HG02973 (cell line): ENCODE measurements around the gene LARP4B.
"Not testable (repeated sequence)": the region's sequence is repeated elsewhere in the genome, so short reads cannot be mapped to it uniquely, and the experiment has no call there.

Experiments used
- ATAC-seq: cut with Tn5 transposase; IDR thresholded peaks from one replicate; pipeline ENCODE4 v1.9.1; 2021; ENCODE audit warnings: moderate library complexity; ENCODE audit not compliant: unreplicated experiment

The LARP4B gene

DNA sequence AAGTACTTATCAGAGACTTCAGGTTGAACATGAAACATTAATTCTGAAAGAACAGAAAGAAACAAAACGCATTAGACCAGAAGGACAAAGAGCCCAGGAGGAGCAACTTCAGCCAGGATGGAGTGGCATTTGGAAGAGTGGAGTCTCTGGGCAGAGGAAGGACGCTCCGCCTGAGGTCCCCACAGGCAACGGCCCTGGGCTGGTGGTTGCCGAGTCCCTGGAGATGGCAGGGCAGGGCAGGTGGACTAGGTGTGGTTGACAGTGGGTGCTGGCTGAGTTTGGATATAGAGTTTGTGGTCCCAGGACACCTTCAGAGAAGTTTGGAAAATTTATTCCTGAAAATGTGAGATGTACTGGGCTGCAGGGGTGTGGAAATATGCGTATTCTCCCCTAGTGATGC lies 27.4 kb upstream of the LARP4B start:
- no peak for ATAC-seq

DNA sequence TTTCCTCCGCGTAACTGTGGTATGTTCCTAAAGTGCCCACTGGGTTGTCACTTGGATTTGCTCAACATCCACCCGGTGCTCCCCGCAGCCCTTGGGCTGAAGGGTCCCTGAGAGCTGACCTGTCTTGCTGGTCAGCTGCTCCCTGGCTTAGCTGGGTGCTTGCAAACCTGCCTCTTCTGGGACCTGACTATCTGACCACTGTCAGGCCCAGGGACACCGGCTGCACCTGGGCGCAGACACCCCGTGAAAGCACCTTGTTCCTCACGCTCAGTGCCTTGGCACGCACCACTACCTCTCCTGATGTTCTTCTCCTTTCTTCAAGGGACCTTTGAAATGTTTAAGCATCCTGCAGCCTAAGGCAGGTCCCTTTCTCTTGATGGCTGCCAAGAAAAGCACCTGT lies 26.6 kb upstream of the LARP4B start:
- no peak for ATAC-seq

DNA sequence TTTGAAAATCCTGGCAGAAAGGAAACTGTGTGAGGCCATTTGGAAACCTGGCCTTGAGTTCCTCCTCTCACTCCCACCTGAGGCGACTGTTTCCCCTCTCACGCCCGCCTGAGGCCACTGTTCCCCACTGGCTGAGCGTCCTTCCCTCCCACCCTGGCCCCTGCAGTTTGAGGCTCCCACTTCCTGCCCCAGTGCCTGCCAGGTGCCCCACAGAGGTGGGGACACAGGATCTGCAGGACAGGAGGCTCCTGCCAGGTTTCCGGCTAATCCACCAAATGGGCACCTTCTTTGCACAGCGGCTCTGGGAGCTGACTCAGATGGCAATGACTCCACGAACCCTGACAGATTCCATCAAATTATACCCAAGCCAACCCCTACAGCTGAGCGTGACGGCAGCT lies 24.3 kb upstream of the LARP4B start:
- no peak for ATAC-seq

DNA sequence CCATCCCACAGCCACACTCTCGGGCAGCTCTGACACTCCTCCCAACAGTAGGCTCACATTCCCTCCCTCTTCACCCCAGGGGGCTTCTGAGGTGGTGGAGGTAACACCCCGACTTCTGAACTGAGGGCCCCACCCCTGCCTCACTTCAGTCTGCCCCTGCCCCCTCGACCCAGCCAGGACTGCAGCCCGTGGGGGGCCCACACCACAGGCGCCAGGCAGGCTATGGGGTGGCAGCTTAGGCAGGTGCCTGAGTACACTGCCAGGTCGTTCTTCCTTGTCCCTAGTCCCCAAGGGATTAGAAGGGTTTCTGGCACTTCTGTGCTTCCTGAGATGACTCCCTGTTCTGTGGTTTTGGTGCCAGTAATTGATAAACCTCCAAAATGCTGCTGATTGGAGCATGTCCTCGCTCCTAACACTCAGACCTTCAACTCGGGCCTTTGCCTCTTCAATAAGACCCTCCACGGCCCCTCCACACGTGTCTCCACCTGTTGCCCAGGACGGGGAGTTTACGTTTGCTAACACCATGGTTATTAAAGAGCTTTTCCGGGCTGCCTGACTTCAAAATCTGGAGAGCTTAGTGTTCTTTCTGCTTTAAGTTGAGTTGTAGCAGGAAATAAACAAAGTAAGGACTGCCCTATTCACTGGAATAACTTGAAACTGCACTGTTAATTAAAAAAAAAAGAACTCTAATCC lies 23.8 kb upstream of the LARP4B start:
- ATAC-seq = no peak

DNA sequence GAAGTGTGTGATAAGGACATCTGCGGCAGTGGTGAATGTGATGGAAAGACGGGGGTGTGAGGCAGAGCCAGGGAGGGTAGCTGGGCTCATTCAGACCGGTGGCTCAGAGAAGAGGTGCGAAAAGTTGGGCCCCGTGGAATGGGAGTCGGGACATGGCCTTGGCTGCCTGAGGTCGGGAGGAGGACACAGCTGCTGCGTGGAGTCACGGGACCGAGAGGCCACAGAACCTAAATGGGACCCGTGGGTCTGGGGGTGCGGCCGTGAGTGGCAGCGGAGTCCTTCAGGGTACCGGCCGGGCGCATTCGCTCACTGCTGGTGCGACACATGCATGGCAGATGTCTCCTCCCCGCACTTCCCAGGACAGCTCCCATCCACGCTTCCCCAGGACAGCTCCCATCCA lies 22.9 kb upstream of the LARP4B start:
- no peak for ATAC-seq

DNA sequence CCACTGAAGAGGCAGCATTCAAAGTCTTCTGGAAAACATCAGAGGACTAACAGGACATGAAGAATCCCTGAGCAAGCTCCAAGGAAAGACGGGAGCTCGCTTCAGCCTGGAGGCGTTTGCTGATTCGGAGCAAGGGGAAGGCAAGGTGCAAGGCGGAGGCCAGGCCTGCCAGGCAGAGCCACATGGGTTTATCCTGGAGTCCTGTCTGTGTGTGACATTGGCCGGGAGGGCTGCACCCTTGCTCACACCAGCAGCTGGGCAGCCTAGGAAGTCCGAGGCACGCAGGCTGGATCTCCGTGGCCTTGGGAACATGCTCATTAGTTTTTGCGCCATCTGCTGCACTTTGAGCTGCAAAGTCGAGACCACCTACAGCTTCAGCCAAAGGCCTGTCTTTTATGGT lies 22.3 kb upstream of the LARP4B start:
- ATAC-seq = no peak

DNA sequence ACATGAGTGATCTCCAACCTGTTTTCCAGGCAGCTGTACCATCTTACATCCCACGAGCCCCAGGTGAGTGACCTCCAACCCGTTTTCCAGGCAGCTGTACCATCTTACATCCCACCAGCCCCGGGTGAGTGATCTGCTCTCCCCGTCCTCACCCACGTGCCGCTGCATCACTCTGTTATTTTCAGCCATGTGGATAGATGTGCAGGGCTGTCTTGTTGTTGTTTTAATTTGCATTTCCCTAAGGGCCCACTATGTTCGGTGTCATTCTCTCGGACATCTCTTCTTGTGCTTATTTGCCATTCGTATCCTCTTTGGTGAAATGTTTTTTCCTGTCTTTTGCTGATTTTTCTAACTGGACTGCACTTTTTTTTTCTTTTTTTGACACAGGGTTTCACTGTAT lies 17.9 kb upstream of the LARP4B start:
- ATAC-seq = no peak

DNA sequence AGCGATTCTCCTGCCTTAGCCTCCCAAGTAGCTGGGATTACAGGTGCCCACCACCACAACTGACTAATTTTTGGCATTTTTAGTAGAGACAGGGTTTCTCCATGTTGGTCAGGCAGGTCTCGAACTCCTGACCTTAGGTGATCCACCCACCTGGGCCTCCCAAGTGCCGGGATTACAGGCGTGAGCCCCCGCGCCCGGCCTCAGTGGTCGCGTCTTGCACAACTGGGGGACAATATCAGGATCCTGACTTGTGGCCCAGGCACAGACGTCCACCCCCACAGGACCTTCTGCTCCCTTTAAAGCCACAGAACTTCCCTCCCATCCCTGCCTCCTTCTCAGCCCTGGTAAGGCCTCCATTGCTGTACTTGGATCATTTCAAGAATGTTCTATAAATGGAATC lies 16.8 kb upstream of the LARP4B start:
- no peak for ATAC-seq

DNA sequence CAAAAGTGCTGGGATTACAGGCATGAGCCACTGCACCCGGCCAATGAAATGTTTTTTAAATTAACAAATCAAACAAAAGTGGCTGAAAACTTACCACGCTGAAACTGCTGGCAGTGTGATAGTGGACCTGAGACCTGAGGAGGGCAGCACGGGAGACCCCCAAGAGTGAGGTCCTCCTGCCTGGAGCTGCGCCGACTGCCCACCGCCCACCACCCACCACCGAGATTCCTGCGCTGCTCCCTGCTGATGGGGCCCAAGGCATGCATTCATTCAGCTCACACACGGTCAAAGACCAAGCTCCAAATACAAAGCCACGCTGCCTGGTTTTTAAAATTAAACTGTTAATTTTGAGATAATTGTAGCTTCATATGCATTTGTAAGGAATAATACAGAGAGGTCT lies 16.4 kb upstream of the LARP4B start:
- ATAC-seq = no peak

DNA sequence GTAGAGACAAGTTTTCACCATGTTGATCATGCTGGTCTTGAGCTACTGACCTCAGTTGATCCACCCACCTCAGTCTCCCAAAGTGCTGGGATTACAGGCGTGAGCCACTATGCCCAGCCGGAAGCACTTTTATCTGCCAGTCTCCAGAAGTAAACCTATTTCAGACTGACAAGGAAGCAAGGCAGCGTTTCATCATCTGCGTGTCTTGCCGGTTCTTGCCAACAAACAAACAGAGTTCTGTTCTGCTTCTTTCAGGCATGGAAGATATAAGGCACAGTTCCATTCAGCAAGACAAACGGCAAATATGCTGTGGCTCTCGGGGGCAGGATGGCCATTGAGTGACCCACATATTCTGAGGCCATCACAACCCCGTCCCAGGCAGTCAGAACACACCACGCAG lies 15.5 kb upstream of the LARP4B start:
- ATAC-seq = no peak

DNA sequence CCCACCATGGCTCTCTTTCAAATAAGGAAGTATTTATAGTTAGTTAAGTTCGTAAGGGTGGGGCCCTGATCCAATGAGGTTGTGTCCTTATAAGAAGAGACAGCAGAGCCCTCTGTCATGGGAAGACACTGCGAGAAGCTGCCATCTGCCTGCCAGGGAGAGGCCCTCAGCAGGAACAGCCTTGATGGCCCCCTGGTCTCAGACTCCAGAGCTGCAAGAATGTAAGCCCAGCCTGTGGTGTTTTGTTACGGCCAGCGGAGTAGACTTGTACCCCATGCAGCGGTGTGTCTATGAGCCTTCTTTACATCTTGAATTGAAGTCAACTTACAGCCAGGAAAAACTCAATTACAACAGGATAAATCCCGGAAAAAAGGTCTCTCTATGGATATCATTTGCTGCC lies 14.3 kb upstream of the LARP4B start:
- no peak for ATAC-seq

DNA sequence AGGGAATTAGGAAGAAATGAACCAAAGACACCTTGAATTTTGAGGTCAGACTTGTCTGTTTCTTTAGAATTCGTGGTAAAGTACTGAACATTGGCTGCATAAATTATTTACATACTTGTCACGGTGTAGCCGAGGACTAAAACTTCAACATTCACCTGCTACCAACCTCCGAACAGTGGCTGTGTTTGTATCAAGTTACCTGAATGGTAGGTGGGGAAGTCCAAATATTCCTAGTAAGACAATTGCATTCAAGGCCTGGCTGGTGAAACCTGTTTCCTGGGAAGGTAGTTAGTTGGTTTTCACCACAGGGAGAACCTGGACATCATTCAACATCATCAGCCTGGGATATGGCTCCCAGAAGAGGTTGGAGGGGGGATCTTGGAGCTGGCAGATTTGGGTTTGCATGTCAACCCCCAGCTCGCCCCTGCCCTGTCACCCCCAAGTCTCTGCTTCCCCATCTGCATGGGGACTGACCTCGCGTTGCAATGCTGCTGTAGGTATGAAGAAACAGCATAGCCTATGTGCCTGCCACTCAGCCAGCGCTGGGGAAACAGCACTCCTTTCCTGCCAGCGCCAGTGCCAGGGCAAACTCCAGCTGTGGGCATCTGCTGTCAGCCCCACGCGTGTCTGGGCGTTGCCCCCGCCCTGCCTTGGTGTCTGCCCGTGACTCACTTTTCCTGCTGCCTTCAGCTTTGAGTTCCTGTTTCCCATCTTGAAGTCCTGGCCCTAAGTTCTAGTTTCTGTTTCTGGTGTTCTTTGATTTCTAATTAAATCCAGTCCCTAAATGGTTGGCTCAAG lies 12.7 kb upstream of the LARP4B start:
- ATAC-seq = peak; percentile 33

DNA sequence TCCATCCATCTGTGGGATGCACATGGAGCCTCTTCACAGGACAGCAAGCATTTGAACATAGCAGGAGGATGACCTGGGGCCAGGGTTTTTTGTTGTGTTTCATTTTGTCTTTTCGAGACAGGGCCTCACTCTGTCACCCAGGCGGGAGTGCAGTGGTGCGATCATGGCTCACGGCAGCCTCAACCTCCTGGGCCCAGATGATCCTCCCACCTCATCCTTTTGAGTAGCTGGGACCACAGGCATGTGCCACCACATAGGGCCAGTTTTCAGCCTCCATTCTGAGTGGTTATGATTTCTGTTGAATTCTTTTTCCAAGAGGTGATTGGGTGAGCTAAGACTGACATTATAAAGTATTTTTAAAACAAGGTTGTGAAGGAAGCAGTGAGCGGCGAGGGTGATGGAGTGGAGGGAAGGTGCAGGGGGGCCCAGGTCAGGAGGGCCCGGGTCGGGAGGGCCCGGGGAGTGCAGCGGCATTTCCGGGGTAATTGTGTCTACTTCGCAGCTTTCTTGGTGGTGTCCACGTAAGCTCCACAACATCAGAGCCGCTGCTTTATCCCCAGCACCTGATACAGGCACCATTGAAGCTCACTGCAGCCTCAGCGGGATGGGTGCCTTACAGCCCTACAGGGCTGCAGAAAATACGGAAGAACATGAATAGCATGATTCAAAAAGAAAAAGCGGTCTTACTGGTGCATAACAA lies 12.0 kb upstream of the LARP4B start:
- ATAC-seq = peak; percentile 51

DNA sequence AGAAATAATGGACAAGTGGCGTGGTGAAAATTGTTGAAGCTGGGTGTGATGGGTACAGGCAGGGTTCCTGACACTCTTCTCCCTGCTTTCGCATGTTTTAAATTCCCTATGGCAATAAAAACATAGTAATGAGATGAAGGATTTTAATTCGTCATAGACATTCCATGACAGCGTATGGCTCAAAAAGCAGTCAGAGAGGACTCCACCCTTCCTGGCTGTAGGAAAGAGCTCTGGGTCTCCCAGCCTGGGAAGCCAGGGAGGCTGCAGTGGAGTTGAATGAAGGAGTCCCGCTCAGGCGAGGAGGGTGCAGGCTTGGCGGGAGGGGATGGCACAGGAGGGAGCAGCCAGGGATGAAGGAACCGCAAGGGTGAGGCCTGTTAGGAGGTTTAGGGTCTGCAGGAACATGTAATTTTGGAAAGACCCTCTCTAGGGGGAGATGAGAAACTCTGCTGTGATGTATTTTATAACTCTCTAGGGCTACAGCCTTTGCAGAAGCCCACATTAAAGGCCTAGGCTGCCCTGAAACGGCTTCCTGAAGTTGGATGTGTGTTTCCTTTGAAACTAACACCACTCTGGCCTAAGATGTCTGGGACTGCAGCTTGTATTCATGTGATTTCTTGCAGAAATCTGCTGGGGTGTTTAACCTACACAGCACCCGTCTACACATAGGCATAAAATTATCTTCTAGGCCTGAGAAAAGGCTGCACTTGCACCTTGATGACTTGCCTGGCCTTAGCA lies 7.6 kb upstream of the LARP4B start:
- no peak for ATAC-seq

DNA sequence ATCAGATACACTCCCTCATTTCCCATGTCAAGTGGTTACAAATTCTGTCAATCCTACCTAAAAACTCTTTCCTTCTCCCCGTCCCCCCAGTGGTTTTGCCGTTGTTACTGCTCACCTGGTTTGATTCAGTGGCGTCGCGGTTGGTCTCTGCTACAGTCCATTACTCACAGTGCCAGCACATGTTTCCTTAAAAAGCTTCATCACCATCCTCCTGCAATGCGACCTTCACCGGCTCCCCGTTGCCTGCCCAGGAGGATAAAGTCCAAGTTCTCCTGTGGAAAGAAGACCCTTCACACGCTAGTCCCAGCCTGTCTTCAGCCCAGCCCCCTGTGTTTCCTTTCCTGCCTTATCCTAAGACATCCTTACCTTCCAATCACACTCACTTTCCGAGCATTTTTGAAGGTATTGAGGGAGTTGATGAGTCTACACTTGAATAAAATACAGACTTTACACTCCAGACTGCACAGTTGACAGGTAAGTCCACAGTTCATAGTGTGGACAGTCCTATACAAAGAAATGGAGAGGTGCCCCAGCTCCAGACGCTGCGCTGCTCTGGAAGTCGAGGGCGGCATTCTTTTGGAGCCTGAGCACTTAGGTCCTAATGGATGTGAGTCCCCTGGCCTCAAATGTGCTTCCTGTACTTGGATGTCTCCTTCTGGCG lies 3.4 kb upstream of the LARP4B start:
- ATAC-seq = no peak

DNA sequence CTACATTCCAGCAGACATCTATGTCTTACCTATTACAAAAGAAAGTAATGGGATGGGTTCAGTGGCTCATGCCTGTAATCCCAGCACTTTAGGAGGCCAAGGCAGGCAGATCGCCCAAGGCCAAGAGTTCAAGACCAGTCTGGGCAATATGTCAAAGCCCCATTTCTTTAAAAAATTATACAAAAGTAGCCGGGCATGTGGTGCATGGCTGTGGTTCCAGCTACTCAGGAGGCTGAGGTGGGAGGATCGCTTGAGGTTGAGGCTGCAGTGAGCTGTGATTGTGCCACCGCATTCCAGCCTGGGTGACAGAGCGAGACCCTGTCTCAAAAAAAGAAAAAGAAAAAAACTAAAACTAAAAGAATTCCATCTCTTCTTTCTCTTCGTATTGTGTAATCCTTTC lies 2.7 kb upstream of the LARP4B start:
- ATAC-seq = not testable (repeated sequence)

DNA sequence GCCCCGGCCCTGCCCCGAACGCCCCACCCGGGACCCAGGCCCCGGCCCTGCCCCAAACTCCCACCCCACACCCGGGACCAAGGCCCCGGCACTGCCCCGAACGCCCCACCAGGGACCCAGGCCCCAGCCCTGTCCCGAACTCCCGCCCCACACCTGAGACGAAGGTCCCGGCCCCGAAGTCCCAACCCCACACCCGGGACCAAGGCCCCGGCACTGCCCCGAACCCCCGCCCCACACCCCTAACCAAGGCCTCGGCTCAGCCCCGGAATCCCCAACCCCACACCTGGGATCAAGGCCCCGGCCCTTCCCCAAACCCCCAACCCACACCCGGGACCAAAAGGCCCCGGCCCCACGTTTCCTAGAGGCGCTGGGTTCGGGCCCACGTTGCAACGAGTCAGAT lies 1.1 kb upstream of the LARP4B start:
- no peak for ATAC-seq

DNA sequence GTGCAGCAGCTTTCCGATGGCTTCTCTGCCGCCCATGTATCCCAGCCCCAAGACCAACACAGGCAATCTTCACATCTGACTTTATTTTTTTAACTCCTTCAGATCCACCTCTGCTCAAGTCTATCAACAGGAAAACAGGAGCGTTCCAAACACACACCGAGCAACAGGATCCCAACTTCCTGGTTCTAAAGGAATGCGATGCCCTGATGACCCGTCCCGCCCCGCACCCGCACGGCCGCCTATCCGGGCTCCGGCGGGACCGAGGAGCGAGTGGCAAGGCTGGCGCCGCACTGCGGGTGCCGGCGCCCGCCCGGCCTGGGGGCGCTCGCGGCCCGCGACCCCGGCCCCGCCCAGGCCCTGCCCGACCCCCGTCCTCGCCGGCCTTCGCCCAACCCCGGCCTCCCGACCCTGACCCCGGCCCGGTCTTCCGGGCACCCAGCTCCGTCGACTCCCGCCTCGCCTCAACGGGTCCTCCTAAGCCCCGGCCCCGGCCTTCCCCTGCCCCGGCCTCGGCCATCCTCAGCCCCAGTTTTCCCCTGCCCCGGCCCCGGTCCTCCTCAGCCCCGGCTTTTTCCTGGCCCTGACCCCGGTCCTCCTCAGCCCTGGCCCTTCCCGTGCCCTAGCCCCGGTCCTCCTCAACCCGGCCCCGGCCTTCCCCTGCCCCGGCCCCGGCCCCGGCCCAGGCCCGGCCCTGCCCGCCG lies 730 bp downstream of the LARP4B start:
- no peak for ATAC-seq

DNA sequence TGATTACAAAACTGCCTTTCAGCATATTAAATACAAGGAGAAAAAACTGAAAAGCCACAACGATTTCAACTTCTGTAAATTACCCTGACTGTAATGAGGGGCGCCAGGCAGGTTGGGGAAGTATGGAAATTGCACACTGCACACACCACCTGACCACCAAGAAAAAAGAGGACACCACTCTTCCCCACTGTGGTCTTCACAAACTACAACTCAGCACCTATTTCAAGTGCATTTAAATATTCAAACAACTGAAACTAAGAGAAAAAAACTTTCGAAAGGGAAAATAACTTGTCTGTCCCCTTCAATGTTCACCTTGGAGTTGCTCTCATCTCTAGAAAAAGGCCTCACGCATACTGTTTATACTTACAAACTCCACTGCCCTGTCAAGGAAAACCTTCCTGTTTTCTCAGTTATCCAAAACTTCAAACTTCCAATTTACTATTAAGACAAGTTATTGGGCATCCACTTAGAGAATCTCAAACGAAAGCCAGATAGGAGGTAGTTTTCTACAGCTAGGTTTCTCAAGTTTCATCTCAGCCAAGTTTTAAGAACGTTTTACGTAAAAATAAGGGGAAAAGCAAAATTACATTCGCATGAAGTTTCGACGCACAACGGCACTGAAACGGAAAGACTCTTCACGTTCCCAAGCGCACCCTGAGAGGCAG lies 1.4 kb downstream of the LARP4B start:
- ATAC-seq = no peak

DNA sequence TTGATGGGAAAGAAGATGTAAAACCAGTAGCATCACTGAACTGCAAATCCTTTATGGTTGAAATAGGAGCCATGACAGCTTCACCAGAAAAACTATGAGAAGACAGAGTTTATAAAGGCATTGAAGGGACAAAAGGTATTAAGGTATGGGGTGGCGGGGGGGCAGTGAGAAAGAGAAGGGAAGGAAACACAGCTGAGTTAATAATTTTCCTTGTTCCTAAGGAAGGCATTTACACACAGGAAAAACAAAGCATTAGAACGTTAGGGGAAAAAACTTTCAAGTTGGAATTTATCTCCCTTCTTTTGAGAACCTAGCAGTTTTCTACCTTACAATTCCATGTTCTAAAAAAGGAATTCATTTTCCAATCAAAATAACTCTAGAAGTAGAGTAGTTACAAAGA lies 4.4 kb downstream of the LARP4B start:
- ATAC-seq = no peak
